GM12892 (cell line): ENCODE measurements around the gene RAD51.

ENCODE experiments used
- DNase-seq: peaks from one replicate; pipeline ENCODE4 v3.0.0; 2011; ENCODE audit not compliant: insufficient read length
- FAIRE-seq: peaks from 2 replicates; lab custom pipeline; 2011; peaks lifted over from hg19 to GRCh38; lab: Jason Lieb, UNC
- POLR2A ChIP-seq: IDR thresholded peaks from 2 replicates; pipeline ENCODE4 v1.6.1; 2011; ENCODE audit warnings: low read depth, low read length, control low read depth
- POLR2AphosphoS5 ChIP-seq: IDR thresholded peaks from 2 replicates; pipeline ENCODE4 v1.6.1; 2011; ENCODE audit warnings: low read depth, low read length, control low read depth
- TAF1 ChIP-seq: IDR thresholded peaks from 2 replicates; pipeline ENCODE4 v1.6.1; 2011; ENCODE audit warnings: low read depth, mild to moderate bottlenecking, control low read depth, low read length, borderline replicate concordance

RAD51 gene

DNA sequence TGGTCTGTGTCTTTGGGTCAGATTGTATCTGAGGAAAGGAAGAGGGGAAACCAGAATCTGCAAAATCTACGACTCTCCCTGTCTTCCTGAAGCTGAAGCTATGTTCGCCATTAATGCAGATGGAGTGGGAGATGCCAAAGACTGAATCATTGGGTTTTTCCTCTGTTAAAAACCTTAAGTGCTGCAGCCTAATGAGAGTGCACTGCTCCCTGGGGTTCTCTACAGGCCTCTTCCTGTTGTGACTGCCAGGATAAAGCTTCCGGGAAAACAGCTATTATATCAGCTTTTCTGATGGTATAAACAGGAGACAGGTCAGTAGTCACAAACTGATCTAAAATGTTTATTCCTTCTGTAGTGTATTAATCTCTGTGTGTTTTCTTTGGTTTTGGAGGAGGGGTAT is 36.1 kb downstream of the RAD51 start:
- TF ChIP-seq POLR2A (no peak), TAF1 (no peak), POLR2AphosphoS5 (no peak)
- DNase-seq (no peak), FAIRE-seq (no peak)

DNA sequence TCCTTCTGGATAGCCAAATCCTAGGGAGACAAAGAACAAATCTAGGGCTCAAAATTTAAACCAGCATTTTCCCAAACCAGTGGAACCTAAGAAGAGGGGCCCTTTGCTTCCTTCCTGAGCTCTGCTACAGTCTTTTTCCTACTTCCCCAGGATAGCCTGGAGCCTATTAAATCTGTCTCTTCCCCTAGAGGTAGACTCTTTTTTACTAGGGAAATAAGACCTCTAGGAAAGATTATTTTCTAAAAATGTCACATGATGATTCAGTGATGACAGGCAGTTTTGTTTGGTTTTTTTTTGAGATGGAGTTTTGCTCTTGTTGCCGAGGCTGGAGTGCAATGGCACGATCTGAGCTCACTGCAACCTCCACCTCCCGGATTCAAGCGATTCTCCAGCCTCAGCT is 41.6 kb downstream of the RAD51 start:
- no peak for TF ChIP-seq POLR2AphosphoS5
- no peak for TF ChIP-seq TAF1
- TF ChIP-seq POLR2A, result no peak
- no peak for DNase-seq
- no peak for FAIRE-seq

DNA sequence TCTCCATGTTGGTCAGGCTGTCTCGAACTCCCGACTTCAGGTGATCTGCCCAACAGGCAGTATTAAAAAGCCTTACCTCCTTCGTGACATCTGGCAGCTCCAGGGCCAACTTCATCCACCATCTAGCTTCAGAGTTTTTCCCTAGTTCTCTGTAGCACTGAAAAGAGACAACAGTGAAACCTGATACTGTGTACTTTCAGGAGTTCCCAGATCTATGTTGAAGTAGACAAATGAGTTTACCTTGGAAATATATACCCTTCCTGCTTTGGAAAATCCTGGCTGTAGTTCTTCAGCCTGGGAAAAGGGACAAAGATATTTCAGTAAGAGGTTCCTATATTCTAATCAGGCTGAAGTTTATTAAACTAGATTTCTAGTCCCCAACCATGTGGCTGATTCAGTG is 42.1 kb downstream of the RAD51 start:
- DNase-seq (no peak), FAIRE-seq (no peak)
- TF ChIP-seq POLR2A (no peak), POLR2AphosphoS5 (no peak), TAF1 (no peak)

DNA sequence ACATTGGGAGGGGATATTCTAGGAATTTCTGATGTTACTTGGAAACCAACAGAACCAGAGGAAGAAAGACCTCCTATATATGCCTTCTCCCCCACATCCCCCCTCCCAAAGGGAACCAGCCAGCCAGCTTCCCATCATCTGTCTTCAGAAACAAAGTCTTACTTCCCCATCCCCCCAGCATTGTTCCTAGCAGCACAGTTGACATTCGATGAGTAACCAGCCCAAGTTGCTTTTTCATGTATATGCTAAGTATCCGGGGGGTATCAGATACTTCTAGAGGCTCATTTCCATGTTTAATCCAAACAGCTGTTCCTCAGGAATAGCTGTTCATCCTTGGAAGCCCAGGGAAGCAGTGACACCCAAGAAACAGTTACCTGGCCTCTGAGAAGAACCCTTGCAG is 44.1 kb downstream of the RAD51 start:
- TF ChIP-seq POLR2AphosphoS5, result no peak
- no peak for TF ChIP-seq POLR2A
- no peak for TF ChIP-seq TAF1
- FAIRE-seq (no peak), DNase-seq (no peak)

DNA sequence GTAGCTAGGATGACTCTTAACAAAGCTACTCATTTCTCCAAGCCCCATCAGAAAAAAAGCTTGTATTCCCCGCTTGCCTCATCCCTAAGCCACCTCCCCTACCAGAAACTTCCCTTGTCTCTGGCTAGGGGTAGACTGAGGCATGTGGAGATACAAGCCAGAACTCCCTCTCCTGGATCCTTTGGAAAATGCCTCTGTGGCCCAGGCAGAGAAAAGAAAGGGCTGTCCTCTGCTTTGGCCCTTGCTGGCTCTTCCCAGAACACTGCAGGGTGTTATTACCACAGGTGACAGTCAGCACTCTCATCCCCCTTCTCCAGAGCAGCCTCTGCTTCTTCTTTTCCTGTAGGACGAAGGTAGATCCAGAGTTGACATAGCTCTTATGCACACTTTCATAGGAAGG is 44.9 kb downstream of the RAD51 start:
- DNase-seq (no peak), FAIRE-seq (no peak)
- TF ChIP-seq POLR2AphosphoS5 (no peak), TAF1 (no peak), POLR2A (no peak)

DNA sequence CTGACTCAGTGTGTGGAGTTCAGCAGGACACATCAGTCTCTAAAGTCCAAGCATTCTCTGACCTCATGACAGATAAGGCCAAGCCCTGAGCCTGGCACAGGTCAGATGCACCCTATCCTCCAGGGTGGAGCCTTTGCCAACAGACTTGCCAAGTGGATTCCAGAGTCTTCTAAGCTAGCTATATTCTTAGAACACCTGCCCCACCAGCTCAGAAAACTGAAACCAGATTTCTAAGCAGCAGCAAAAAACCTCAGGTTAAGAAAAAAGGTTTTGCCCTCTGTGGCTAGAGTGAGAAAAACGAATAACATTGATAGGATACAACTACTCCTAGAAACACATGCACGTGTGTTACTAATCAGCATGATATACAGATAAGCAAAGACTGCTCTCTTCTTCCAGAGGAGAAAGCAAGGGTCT is 48.5 kb downstream of the RAD51 start:
- FAIRE-seq, result no peak
- TF ChIP-seq TAF1 (no peak), POLR2A (no peak), POLR2AphosphoS5 (no peak)
- DNase-seq, result no peak

DNA sequence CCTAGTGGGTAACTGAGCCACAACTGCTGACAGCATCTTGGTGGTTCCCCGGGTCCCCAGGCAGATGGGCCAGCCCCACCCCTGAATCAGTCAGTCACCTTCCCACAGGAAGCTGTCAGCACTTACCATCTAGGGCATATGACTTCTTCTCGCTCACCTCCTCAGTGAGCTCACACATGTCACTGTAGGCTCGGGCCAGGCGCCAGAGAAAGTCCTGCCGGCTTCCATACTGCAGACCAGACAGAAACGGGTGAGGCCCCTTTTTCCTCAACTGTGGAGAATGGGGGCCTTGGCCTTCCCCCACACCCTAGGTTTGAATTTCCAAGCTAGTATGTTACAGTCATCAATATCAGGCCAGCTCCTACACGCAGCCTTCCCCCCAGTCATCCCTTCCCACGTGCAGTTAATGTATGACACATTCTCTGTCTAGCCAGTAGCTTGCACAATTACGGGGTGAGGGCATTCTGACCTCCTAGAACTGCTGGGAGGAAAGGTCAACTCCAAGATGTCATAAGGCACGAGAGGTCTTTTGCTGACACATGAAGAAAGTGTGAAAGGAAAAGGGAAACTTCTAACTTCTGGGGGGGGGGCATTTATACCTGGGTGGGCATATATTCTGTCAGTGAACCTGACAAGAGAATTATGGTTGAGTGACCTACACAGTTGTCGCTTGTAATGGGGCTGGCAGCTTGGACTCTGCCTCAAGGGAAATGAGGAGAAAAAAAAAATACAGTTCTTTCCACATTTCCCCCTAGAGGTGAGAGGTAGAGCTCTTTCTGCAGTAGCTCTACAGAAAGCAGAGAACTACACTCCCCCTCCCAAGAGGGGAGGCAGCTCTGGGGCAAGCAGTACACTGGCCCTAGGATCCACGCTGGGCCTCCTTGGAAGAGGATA is 49.2 kb downstream of the RAD51 start:
- TF ChIP-seq POLR2AphosphoS5 (no peak), TAF1 (no peak), POLR2A (no peak)
- FAIRE-seq, result no peak
- DNase-seq, result no peak

DNA sequence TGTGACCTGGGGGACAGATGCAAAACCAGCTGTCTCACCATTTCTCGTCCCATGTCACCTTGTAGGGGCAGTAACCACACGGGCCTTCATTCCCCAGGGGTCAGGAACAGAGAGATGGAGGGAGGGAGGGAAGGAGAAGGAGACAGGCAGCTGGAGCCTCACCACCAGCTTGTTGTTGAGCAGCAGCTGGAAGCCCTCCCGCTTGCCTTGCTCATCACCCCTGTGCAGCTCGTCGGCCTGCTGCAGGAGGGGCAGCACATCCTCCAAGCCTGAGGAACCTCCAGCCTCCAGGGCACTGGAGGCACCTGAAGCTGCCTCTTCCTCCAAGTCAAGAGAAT is 49.8 kb downstream of the RAD51 start:
- DNase-seq (no peak), FAIRE-seq (no peak)
- no peak for TF ChIP-seq TAF1
- TF ChIP-seq POLR2AphosphoS5, result no peak
- no peak for TF ChIP-seq POLR2A

DNA sequence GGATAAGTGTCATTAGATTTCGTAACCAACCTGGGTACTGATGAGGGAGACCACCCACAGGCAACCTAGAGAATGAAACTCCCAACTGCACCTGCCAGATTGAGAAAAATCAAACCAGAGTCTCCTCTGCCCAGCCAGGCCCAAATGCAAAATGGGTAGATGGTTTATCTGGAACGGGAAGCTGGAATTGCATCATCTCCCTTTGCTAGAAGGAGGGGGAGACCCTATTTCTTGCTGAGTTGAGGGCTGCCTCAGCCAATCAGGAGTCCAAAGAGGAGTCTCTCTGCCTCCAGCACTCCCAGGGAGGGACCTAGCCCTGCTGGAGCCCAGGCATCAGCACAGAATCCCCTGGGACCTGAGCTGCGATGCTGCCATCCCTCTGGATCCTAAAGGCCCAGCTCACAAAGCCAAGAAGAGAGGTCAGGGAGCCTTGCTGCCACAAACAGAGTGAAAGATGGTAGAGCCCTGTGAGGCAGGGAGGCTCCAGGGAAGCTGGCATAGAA is 52.0 kb downstream of the RAD51 start:
- no peak for DNase-seq
- TF ChIP-seq TAF1, result no peak
- TF ChIP-seq POLR2AphosphoS5, result no peak
- TF ChIP-seq POLR2A, result no peak
- no peak for FAIRE-seq

DNA sequence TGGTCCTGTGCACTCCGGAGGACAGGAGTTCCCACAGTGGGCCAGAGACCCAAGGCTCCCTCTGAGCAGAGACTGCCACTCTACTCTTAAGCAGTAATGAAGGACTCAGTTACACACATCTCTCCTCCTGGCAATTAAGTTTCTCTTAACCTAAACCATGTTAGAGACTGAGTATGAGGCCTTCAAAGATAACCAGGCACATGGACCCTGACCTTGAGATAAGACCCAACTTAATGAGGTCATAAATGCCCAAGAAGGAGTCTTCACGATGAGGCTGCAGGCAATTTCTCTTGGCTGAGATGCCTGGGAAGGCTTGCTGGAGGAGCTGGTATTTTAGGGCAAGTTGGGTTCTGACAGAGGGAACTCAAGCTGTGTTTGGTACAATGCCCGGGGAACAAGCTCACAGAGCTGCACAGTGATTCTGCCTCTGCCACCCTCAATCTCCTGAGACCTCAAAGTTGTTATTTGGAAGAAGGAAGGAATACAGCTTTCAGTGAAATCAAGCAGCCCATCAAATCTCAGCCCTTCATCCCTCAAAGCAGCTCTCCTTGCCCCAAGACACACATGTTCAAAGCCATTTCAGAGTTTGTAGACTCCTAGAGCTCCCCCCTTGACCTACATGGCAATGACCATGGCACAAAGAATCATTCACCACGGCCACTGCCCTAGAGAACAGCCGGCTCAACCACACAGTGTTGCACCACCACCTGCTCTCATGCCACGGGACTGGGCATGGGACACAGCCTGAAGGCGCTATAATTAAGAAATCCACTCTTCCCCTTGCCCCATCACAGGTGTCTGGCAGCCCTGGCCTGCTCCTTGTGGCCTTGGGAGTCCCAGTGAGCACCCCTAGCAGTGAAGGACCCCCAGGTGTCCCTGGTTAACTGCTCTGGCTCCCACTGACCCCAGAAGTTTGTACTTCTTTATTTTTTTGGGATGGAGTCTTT is 53.0 kb downstream of the RAD51 start:
- FAIRE-seq (no peak), DNase-seq (no peak)
- TF ChIP-seq POLR2A, result no peak
- TF ChIP-seq POLR2AphosphoS5, result no peak
- TF ChIP-seq TAF1, result no peak

DNA sequence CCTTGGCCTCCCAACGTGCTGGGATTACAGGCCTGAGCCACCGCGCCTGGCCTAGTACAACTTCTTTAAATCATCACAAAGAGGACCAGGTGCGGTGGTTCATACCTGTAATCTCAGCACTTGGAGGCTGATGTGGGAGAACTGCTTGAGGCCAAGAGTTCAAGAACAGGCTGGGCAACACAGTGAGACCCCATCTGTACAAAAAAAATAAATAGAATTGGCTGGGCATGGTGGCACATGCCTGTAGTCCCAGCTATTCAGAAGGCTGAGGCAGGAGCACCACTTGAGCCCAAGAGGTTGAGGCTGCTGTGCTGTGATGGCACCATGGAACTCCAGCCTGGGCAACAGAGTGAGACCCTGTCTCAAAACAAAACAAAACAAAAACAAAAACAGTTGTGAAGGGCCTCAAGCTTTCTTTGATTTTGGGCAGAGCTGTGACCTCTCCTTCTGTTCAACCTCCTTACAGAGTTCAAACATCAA is 54.2 kb downstream of the RAD51 start:
- FAIRE-seq (no peak), DNase-seq (no peak)
- no peak for TF ChIP-seq POLR2A
- no peak for TF ChIP-seq POLR2AphosphoS5
- TF ChIP-seq TAF1, result no peak

DNA sequence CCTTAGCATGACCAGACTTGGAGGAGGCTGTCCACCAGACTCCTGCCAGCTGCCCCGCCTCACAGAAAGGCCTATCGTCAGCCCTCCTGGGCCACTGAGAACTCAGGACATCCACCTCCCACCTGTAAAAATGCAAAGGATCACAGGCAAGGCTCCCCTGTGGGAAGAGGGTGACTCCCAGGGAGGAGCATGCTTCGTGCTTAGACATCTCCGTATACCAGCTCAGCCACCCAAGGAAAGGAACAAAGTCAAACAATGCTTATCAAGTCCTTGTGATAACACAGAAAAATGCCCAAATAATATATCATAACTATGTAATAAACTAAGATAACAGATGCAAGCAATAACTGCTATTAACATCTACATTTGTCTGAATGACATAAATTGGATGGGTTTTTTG is 55.9 kb downstream of the RAD51 start:
- FAIRE-seq (no peak), DNase-seq (no peak)
- TF ChIP-seq POLR2A (no peak), POLR2AphosphoS5 (no peak), TAF1 (no peak)
